HG03039 (cell line): Measurements from ENCODE around the gene CPNE8.

Experiments
- ATAC-seq: cut with Tn5 transposase; IDR thresholded peaks from one replicate; pipeline ENCODE4 v1.9.1; 2021; ENCODE audit warnings: mild to moderate bottlenecking, moderate library complexity; ENCODE audit not compliant: unreplicated experiment

Gene CPNE8

GRCh38 chr12:38898001-38898684 is 7.2 kb downstream of the CPNE8 start:
- ATAC-seq, result no peak

GRCh38 chr12:38895446-38895845 is 9.9 kb downstream of the CPNE8 start:
- no peak for ATAC-seq

- ATAC-seq, result no peak
Measured at GRCh38 chr12:38892976-38893375, 12.4 kb downstream of the CPNE8 start.

GRCh38 chr12:38892087-38892786 is 13.2 kb downstream of the CPNE8 start:
- peak; percentile 54 for ATAC-seq

- ATAC-seq, result no peak
Measured at GRCh38 chr12:38890102-38890855, 15.1 kb downstream of the CPNE8 start.

GRCh38 chr12:38889297-38889815 is 16.0 kb downstream of the CPNE8 start:
- ATAC-seq, result no peak

GRCh38 chr12:38887770-38888169 is 17.6 kb downstream of the CPNE8 start:
- ATAC-seq, result no peak

- ATAC-seq, result no peak
Measured at GRCh38 chr12:38886931-38887330, 18.5 kb downstream of the CPNE8 start.

GRCh38 chr12:38886064-38886463 is 19.3 kb downstream of the CPNE8 start:
- ATAC-seq, result no peak

GRCh38 chr12:38884666-38885065 is 20.7 kb downstream of the CPNE8 start:
- no peak for ATAC-seq

- no peak for ATAC-seq
Measured at GRCh38 chr12:38883629-38884134, 21.7 kb downstream of the CPNE8 start.

GRCh38 chr12:38880288-38880687 is 25.1 kb downstream of the CPNE8 start:
- no peak for ATAC-seq

GRCh38 chr12:38878986-38879385 is 26.4 kb downstream of the CPNE8 start:
- ATAC-seq, result no peak

- ATAC-seq, result no peak
Measured at GRCh38 chr12:38878333-38878705, 27.1 kb downstream of the CPNE8 start.

GRCh38 chr12:38875586-38876228 is 29.7 kb downstream of the CPNE8 start:
- no peak for ATAC-seq

GRCh38 chr12:38872561-38872960 is 32.8 kb downstream of the CPNE8 start:
- no peak for ATAC-seq

- ATAC-seq, result no peak
Measured at GRCh38 chr12:38872156-38872555, 33.2 kb downstream of the CPNE8 start.

GRCh38 chr12:38869036-38869435 is 36.4 kb downstream of the CPNE8 start:
- no peak for ATAC-seq

- no peak for ATAC-seq
Measured at GRCh38 chr12:38850461-38850860, 54.9 kb downstream of the CPNE8 start.

GRCh38 chr12:38847247-38847646 is 58.1 kb downstream of the CPNE8 start:
- no peak for ATAC-seq

- no peak for ATAC-seq
Measured at GRCh38 chr12:38844267-38844666, 61.1 kb downstream of the CPNE8 start.
